GM21737 (cell line): ENCODE results near the gene KCNJ5.

Experiments
- ATAC-seq: cut with Tn5 transposase; IDR thresholded peaks from one replicate; pipeline ENCODE4 v1.9.1; 2021; ENCODE audit warnings: mild to moderate bottlenecking, moderate library complexity; ENCODE audit not compliant: unreplicated experiment

Gene KCNJ5

DNA sequence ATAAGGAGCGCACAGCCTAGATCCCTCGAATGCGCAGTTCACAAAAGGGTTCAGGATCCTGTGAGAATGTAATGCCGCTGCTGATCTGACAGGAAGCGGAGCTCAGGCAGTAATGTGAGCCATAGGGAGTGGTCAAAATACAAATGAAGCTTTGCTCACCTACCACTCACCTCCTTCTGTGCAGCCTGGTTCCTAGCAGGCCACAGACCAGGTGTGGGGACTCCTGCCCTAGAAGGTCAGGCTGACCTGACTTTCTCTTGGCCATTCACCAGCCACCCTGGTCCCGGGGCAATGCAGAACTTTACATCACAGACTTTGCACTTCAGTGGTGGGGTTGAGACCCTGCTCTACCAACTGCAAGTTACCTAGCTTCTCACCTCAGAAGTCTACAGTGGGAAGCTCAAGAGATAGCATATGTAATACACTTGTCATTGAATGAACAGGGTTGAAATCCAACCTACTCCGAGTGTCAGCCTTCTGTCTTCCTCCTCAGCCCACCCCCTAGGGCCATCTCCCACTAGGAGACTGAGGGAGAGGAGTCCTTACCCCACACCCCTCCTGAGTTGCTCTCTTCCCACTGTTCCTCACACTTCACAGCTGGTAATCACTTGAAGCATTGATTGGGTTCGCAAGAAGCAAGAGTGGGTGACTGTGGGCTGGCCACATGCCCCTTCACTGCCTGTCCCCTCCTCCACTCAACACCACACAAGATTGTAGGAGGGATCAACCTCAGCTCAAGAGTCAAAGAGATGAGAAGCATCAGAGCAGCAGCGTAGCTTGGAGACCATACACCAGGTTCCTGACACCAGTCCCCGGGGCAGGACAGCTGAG is 22.1 kb upstream of the KCNJ5 start:
- ATAC-seq = no peak

DNA sequence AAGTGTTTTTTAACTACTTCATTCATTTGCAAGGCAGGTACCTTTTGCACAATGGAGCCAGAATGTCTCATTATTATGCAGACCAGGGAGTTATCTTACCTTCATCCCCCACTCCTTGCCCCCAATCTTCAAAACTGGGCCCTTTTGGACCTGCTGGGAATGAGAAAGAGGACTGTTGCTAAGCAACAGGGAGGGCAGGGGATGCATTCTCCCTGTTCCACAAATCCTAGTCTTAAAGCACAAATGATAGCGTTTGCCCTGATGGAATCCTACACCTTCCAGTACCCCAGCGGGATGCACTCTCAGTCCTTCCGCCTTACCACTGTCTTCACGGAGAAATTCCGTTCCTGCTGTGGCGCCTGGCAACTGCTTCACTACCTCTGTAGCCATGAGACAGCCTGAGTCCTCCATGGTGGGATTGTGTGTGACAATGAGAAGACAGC is 20.0 kb upstream of the KCNJ5 start:
- ATAC-seq = no peak

DNA sequence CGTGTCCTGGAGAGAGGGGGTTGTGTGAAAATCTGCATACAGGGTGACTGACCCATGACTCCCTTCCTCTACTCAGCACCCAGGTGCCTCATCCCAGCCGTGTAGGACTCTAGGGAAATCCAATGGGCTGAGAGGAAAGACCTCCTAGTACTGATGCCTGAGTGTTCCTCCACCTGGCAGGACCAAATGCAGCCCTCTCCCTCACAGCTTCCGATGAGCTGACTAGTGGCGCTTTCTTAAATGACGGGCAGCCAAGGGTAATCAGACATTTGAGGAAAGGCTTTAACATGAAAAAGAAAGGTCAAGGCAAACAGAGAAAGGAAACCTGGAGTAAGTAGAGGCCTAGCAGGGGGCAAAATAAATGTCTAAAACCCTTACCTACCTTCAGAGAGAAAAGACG is 19.1 kb upstream of the KCNJ5 start:
- no peak for ATAC-seq

DNA sequence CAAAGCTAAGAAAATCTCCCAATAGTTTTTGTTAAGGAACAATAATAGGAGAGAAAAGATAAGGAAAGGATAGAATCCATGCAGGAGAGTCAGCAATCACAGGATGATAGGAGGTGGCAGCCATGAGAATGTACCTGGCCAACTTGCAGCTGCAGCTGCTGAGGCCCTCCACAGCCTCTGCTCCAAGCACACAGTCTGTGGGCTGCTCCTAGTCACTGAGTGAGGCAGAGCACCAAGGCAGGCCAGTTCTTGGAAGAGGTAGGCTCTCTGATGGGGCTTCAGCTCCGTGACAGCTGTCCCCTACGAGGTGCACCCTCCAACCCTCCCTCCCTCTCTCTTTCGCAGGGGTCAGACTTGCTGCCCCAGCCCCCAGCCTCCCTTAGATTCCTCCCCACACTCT is 18.6 kb upstream of the KCNJ5 start:
- ATAC-seq = no peak

DNA sequence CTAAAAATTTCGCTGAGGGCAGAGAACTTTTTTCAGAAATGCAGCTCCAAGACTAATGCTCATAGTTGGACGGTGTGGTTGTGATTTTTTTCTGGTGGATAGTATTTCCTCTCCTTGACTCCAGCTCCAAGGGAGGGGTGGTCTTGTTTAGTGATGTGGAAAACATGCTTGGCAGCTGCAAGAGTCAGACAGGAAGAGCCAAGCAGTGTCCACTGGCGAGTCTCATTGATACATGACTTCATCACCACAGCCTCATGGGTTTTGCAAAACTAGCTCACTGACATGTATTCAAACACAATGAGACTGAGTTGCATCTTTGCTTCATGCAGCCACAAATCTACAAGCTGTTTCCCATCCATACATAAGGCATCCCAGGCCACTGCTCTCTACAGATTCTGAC is 16.7 kb upstream of the KCNJ5 start:
- no peak for ATAC-seq

DNA sequence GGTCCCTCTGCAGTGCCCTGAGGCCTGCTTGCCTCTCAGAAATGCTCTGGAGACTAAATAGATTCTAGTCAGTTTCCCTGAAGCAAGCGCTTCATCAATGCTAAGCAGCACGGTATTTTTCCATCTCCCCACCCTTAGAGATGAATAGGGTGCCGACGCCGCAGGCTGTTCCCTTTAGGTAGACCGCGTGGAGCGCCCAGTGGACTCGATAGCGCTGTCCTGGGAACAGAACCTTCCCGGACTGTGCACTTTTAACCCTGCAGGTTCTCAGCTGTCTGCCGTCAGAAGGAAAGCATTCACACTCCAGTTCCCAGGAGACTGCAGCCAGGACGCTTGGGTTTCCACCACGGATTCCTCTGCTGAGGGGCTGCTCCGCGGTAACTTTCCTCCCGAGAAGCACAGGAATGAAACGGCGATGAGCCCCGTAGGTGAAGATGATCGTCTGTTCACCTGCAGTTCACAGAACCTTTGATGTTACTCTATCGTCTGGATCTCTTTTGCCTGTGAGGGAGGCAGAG is 15.0 kb upstream of the KCNJ5 start:
- ATAC-seq = no peak

DNA sequence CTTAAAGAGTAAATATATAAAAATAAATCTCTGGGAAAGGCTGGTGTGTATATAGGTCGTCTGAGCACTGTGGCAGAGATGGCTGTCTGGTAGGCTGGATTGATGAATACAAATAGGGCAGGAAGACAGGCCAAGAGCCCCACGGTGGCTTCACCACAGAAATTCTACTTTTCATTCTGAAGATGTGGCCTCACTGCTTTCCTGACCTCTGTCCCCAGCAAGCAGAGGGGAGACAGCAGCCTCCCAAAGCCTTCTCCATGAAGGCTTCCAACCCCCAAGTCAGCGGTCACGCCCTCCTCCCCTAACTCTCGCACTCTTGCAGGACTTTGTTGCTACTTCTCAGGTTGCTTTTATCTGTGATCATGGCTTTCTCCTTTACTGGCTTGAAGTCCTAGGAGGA is 13.4 kb upstream of the KCNJ5 start:
- ATAC-seq = no peak

DNA sequence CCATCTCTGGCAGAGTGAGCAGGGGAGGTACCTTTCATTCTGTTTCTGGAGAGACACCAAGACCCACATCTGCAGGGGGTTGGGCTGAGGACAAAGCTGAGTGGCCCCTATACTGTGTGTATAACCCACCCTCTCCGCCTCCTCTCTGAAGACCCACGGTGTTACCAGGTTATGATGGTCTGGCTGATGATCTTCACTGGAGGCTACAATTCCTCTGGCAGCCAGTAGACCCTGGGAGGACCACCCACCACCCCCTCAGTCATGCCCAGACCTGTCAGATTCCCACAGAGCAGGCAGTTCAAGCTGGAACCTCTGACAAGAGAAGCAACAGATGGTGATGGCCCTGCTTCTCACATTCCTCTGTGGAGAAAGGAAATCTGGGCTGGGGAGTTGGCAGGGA is 12.7 kb upstream of the KCNJ5 start:
- ATAC-seq = no peak

DNA sequence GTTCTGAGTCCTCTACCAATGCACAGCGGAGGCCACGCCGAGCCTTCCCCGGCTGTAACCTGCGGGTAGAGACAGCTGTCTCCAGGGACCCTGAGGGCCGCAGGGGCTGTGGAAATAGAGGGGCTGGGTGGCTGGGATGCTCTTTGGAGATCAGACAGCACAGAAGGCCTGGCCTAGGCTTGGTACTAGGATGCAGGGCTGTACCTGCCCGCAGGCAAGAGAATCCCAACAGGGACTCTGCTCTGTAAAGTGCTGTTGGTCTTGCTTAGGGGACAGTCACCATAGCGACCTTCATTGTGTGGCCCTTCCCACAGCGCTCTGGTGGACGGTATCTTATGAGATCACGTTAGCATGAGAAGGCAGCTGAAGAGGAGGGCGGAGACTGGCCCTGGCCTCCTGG is 11.3 kb upstream of the KCNJ5 start:
- ATAC-seq = no peak

DNA sequence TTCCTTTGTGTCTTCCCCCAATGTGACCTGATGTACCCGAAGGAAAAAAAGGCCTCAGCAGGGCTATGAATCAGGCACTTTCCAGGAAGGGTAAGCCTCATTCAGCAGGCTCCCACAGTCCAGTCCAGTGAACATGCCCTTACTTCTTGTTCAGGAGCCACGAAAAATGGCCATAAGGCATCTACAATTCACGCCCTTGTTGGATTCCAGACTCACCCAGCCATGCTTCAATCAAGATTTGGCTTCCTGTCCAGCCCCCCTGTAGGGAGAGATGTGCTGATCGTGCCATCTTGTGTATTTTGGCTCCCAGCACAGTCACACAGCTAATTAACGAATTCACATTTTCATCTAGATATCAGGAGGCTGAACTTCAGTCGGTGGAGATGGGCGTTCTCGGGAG is 9.9 kb upstream of the KCNJ5 start:
- no peak for ATAC-seq

DNA sequence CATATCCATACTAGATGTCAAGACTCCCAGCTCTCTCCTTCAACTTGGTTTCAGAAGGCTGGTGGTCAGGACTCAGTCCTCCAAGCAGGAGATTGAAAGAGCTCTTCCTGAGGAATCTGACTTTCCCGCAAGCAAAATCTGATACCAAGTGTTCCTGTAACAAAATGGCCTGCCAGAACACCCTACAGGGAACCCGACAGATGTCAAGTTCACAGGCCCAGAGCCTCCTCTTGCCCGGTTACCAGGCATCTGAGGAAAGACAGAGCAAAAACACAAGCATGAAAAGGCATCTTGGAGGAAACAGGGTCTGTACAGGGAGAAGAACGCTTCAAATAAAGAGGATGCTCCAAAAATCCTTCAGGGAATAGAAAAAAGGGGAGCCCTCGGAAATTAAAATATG is 8.7 kb upstream of the KCNJ5 start:
- no peak for ATAC-seq

DNA sequence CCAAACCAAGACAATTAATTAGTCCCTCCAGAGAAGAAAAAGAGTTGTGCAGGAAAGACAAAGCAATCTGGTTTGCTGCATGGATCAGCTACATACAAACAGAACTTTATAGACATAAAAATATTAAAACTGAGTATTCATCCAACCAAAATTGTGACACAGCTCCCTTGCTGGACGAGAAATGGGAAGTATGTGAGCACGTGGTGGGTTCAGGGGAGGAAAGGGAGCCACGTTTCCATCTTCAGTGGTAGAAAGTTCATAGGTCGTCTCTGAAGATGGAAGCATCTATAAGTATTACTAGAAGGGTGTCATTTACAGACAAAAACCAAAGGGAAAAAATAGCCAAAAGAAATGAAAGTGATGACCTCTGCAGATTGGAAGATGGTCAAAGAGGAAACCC is 7.1 kb upstream of the KCNJ5 start:
- no peak for ATAC-seq

DNA sequence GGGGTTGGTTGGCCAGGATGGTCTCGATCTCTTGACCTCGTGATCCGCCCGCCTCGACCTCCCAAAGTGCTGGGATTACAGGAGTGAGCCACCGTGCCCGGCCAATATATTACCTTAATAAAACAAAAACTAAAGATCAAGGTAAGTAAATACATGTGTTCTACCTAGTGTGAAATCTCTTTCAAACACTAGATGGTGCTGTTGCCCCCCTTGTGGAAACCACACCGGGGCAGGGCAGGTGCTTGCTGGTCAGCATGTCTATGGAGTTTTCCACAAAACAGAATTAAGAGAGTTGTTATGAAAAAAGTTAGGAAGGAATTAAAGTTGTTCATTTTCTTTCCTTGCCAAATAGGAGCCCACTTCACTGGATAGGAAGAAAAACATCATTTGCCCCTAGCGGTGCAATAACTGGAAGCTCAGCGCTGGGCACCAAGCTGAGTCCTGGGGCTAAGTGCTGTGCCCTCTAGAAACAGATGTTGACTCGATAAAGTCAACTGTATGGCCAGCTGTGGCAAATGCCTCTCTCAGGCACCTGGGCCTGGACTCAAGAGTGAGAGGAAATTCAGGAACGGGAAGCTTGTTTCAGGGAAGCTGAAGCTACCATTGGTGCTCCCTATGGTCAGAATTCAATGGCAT is 6.3 kb upstream of the KCNJ5 start:
- ATAC-seq = no peak

DNA sequence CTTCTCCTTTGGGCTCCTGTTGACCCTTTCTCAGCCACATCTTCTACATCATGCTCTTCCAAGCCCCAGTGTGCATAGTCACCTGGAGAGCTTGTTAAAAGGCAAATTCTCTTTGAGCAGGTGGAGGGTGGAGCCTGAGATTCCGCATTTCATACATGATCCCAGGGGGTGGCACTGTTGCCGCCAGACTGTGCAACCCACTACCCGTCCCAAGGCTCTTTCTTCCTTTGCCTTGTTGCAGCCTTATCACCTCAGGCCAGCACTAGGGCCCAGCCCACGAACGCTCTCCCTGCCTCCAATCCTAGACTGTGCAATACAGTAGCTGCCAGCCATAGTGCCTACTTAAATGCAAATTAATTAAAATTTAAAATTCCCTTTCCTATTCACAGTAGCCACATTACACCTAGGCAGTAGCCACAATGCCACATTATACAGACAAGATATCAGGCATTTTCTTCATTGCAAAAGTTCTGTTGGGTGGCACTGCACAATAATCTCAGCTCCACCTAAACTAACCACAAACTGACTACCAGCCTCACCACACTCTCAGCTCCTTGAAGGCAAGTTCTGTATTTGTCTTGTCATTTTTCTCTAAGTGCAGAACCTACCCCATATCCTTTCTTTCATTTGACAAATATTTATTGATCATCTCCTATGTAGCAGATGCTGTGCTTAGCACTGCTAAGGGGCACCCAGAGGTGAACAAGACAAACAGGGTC is 4.6 kb upstream of the KCNJ5 start:
- ATAC-seq = no peak

DNA sequence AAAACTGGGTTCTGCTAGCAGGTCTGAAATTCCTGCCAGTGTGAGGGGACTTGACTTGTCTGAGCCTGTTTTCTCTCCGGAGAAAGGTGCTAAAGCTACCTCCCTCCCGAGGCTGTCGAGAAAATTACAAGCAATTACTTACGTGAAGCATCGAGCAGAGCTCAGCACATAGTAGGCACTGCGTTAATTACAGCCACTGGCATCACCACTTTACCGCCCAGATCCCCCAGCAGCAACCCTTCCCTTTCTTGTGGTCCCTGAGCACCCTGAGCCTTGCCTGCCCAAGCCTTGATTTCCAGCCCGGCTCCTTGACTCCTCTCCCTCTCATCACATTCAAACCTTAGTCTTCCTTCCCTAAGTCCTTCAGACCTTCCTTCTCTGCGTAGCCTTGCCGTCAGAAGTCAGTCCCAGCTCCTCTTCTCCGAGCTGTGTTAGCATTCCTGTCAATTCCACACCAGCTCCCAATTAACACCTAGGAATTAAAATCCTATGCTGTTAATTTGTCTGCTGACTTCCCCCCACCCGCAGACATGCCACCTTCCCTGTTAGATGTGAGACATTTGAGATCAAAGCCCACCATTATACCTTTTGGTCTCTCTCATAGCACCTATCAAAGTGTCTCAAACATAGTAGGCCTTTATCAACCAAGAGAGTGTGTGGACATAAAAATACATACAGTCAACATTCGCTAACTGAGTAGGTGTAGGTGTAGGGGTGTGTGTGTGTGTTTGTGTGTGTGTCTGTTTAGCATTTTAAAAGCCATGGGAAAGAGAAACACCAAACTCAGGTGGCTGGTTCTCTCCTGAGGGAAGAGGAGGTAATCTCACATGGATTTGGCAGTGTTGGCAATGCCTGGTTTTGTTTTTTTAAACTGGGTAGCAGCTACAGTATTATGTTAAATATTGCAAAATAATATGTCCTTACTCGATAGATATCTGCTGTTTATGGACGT is 2.8 kb upstream of the KCNJ5 start:
- no peak for ATAC-seq

DNA sequence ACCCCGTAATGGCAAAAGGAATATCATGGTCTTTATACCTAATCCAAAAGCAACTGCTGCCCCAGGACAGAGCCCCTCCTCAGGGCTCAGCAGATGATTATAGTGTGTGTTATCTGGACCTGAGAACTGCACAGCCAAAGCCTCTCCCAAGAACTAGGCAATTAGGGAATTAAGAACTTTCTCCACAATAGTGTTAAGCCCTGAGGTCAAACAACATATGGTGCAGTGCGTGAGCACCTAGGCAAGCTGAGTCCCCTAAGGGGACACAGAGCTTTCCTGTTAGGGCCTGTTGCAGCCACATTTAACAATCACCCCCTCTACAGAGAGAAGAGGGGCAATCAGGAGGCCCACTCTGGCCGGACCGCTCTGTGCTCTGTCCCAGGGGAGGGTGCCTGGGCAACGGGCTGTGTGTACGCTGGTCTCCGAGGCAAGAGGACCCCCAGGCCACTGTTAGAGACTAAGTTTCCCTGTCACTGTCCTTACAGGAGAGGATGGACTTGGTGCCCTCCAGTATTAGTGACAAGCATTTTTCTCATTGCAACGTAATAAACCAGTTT is 1.4 kb upstream of the KCNJ5 start:
- ATAC-seq = no peak

DNA sequence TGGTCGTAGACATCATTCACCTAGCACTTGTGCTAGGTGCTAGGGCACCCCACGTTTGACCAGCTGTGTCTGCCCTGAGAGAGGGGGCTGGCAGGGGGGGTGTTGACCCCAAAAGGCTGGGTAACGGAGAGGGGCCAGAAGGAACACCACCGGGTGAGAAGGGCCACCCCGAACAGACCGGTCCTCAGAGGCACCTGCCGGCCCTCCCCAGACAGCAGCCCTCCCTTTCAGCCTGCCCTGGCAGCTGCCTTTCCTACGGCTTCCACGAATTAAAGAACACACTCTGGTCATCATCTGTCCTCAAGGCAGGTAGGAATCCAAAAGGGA is 977 bp upstream of the KCNJ5 start:
- ATAC-seq = no peak

DNA sequence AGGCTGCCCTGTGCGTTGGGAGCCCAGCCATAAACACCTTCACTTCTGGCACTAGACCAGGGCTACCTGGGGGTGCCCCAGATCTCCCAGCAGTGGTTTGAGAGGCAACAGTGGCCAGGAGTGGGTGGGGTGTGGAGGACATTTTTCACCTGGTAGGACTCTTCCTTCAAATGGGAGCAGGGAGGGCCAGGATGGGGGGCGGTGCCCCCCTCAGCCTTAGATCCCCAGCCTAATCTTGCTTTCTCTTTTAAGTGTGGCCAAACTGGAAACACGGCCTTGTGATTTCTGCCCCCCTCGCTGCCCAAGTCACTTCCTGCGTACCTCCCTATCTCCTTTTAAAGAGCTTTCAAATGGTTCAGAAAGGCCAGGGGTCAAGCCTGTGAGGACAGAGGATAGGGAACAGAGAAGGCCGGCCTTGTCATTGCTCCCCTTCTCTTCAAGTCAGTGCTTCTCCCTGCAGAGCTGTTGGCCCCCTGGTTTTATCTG is 800 bp downstream of the KCNJ5 start:
- no peak for ATAC-seq

DNA sequence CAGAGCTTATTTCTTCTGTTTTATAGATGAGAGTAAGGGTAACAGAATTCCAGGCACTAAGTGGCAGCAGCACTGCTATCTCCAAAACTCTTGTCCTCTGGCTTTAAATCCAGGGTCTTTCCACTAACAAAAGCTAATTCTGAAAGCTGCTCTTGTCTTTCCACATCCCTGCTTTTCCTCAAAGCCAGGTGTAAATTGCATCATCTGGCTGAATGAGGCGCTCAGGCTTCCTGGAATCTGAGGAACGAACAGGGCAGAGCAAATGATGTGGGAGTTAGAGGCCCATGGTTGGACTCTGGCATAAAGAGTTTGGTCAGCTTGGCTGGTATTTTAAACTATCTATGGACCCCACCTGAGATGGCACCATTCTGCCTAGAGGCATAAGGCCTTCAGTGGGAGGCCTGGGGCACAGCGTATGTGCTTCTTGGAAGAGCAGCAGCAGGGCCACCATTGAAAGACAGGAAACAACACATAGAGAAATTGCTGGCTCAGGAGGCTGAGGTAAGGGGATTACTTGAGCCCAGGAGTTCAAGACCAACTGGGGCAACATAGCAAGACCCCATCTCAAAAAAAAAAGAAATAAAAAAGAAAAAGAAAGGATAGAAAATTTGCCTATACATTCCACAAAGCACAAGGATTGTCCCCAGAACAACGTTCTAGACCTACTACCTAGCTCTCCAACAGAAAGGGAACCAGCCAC is 1.9 kb downstream of the KCNJ5 start:
- ATAC-seq = no peak
